ENCODE measurements around the gene AJAP1.

The AJAP1 gene

GRCh38 chr1:4736254-4736653, 81.8 kb downstream of the AJAP1 start:
- in situ Hi-C loops (cut with MboI; ENCODE audit: low pct_unique_long_range_greater_than_20kb, low sequenced_read_pairs, unreplicated experiment): no loop called here
- DNase-seq (ENCODE audit: low spot score): no peak
- no peak for TF ChIP-seq CTCF (IDR thresholded peaks at IDR 0.05; ENCODE audit: extremely low read depth, insufficient read depth, missing control alignments)

GRCh38 chr1:4741876-4742423, 87.5 kb downstream of the AJAP1 start:
- TF ChIP-seq CTCF (IDR thresholded peaks at IDR 0.05; ENCODE audit: extremely low read depth, insufficient read depth, missing control alignments): no peak
- in situ Hi-C loops (cut with MboI; ENCODE audit: low pct_unique_long_range_greater_than_20kb, low sequenced_read_pairs, unreplicated experiment): no loop called here
- DNase-seq (ENCODE audit: low spot score): no peak

- no peak for DNase-seq (ENCODE audit: low spot score)
- in situ Hi-C loops (cut with MboI; ENCODE audit: low pct_unique_long_range_greater_than_20kb, low sequenced_read_pairs, unreplicated experiment): no loop called here
- TF ChIP-seq CTCF (IDR thresholded peaks at IDR 0.05; ENCODE audit: extremely low read depth, insufficient read depth, missing control alignments): no peak
These were observed 89.8 kb downstream of the AJAP1 start for GRCh38 chr1:4743978-4744750.

- in situ Hi-C loops (cut with MboI; ENCODE audit: low pct_unique_long_range_greater_than_20kb, low sequenced_read_pairs, unreplicated experiment): no loop called here
These were observed 91.2 kb downstream of the AJAP1 start for GRCh38 chr1:4745560-4745959.

GRCh38 chr1:4749406-4749805, 95.0 kb downstream of the AJAP1 start:
- in situ Hi-C loops (cut with MboI; ENCODE audit: low pct_unique_long_range_greater_than_20kb, low sequenced_read_pairs, unreplicated experiment): no loop called here
- no peak for TF ChIP-seq CTCF (IDR thresholded peaks at IDR 0.05; ENCODE audit: extremely low read depth, insufficient read depth, missing control alignments)
- DNase-seq (ENCODE audit: low spot score): no peak

More at GRCh38 chr1:4745560-4745959, 91.2 kb downstream of the AJAP1 start:
- DNase-seq (ENCODE audit: low spot score): no peak
- TF ChIP-seq CTCF (IDR thresholded peaks at IDR 0.05; ENCODE audit: extremely low read depth, insufficient read depth, missing control alignments): no peak

GRCh38 chr1:4750177-4750576, 95.8 kb downstream of the AJAP1 start:
- no peak for DNase-seq (ENCODE audit: low spot score)
- no peak for TF ChIP-seq CTCF (IDR thresholded peaks at IDR 0.05; ENCODE audit: extremely low read depth, insufficient read depth, missing control alignments)
- in situ Hi-C loops (cut with MboI; ENCODE audit: low pct_unique_long_range_greater_than_20kb, low sequenced_read_pairs, unreplicated experiment): no loop called here
